Activated CD4-positive, alpha-beta memory T cell treated with anti-CD3 and anti-CD28 coated beads for 36 hours (primary cell): Measurements from ENCODE around the gene LIMA1. TPM values are rescaled to one million over a fixed set of nuclear protein-coding genes. Genes with fewer than 3 reads are reported as not detected.
A peak's percentile ranks its signal among the peaks of the same experiment; 100 is the strongest.
"Not testable (repeated sequence)": the region's sequence is repeated elsewhere in the genome, so short reads cannot be mapped to it uniquely, and the experiment has no call there.

Source experiments
- CTCF ChIA-PET: fragments of 350-600 bp; sonication (Branson Sonifier 250); formaldehyde crosslinking; loops from one replicate; lab custom pipeline; 2021; ENCODE audit warnings: antibody characterized with exemption, inconsistent platforms; lab: Charles Lee
- POLR2A ChIA-PET: fragments of 350-600 bp; sonication (Branson Sonifier 250); formaldehyde crosslinking; loops from one replicate; lab custom pipeline; 2021; ENCODE audit warnings: antibody characterized with exemption; lab: Charles Lee
- DNase-seq: peaks from one replicate; pipeline ENCODE4 v3.0.0-alpha.2; 2020
- H3K27ac Mint-ChIP-seq: one replicate; pipeline ENCODE4 v1.8.0; 2021; ENCODE audit warnings: mixed read lengths
- H3K27me3 Mint-ChIP-seq: one replicate; pipeline ENCODE4 v1.8.0; 2021; ENCODE audit warnings: mixed read lengths
- H3K36me3 Mint-ChIP-seq: one replicate; pipeline ENCODE4 v1.8.0; 2021; ENCODE audit warnings: mixed read lengths
- H3K4me1 Mint-ChIP-seq: one replicate; pipeline ENCODE4 v1.8.0; 2021; ENCODE audit warnings: low read depth, mixed read lengths
- H3K4me3 Mint-ChIP-seq: one replicate; pipeline ENCODE4 v1.8.0; 2021; ENCODE audit warnings: mild to moderate bottlenecking, mixed read lengths
- H3K9me3 Mint-ChIP-seq: one replicate; pipeline ENCODE4 v1.8.0; 2021; ENCODE audit warnings: mixed read lengths
- intact Hi-C: fragments of 100-400 bp; cut with micrococcal nuclease; formaldehyde crosslinking; loops from one replicate; pipeline ENCODE4 v1.15.1; 2023
- total RNA-seq, 2 experiments: library from RNA; stranded (reverse); gene quantifications; one replicate each; pipeline ENCODE4 v1.2.3, GENCODE V29; 2021

Gene LIMA1
- total RNA-seq, 2 experiments from 2014 or later: 115 to 117 TPM

DNA sequence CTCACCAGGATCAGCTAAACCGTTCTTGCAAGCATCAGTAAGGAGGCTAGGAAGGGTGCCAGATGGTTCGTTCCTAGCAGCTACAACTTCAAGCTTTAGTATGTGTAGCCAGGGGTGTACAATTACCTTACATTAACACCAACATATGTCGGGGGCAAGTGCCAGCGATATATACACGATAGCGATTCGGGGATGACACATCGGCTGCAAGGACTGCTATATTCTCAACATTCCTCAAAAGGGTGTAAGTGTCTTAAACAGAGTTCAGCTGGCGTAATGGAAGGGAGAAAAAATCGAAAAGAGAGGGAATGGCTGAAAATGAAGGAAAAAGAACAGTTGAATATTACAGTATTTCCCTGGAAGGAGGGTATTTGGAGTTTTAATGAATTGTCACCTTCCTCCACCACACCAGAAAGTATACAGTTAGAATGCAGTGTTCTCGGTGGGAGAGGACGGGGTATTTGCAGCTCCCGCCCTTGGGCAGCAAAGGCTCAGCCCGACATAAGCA, 545 bp downstream of the LIMA1 start:
- Mint-ChIP-seq H3K27me3 (no peaks in the 10 kb centered on the region), H3K36me3 (no peaks in the 10 kb centered on the region), H3K9me3 (no peaks in the 10 kb centered on the region), H3K27ac (no peak overlapping the region), H3K4me3 (peak overlapping the region; percentile 89), H3K4me1 (peaks cover 25% of the 10 kb centered on the region)
- ChIA-PET CTCF (interaction anchor here (2.0 to 3.3 kb wide), 2 partner anchors 171 to 337 kb away, joined by 5 to 16 read pairs; partner anchors contain the start of gene COX14), POLR2A (interaction anchor here (0.8 to 2.1 kb wide), 6 partner anchors 24 to 171 kb away, joined by 3 to 17 read pairs (median 6); partner anchors contain the start of gene COX14)
- no peak for DNase-seq
- intact Hi-C loops: loop anchor here (1.0 to 2.0 kb wide), 3 partner anchors 36 to 118 kb away; partner anchors contain the start of gene LARP4

GRCh38 chr12:50279501-50279900, 3.8 kb downstream of the LIMA1 start:
- Mint-ChIP-seq H3K36me3 (no peaks in the 10 kb centered on the region), H3K9me3 (no peaks in the 10 kb centered on the region), H3K27me3 (no peaks in the 10 kb centered on the region), H3K4me1 (peaks cover 27% of the 10 kb centered on the region), H3K4me3 (no peak overlapping the region), H3K27ac (no peak overlapping the region)
- intact Hi-C loops: no loop called here
- CTCF ChIA-PET: interaction anchor here (1.1 kb wide), 2 partner anchors 10 to 312 kb away, joined by 3 read pairs; no protein-coding TSS in a partner anchor
- no peak for DNase-seq
- POLR2A ChIA-PET: no interaction called here

DNA sequence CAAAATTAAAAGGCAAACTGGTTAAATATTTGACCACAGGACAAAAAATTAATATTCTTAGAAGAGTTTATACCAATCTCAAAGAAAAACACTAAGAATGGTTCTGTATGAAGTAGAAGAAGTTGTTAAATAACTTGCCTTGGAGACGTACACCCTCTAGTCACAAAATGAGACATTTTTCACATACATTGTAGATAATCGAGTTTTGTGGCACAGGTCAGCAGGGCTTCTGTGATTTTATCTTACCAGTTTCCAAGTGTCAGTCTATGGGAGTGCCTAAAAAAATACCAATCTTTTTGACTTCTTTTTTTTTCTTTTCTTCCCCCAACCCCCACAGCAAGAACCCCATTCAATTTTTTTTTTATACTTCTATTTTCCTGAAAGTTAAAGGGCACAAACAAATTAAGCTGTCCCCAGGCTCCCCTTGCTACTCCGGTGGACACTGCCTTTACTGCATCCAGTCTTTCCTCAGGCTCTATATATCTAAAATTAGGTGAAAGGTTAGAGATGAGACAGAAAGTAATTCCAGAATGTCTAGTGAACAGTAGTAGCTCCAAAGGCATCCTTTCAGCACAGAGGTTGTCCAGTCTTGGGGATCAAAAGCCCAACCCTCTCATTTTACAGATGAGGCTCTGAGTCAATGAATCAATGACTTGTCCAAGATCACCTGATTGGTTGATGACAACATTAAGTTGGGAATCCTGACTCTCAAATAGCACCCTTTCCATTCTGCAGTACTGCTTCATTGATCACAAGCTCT, 6.2 kb downstream of the LIMA1 start:
- POLR2A ChIA-PET: no interaction called here
- CTCF ChIA-PET: no interaction called here

GRCh38 chr12:50276068-50276467, 7.3 kb downstream of the LIMA1 start:
- DNase-seq: no peak
- no peak overlapping the region for H3K27ac Mint-ChIP-seq
- H3K27me3 Mint-ChIP-seq: no peaks in the 10 kb centered on the region
- ChIA-PET CTCF (no interaction called here), POLR2A (no interaction called here)
- no peaks in the 10 kb centered on the region for H3K9me3 Mint-ChIP-seq
- intact Hi-C loops: no loop called here
- no peak overlapping the region for H3K4me3 Mint-ChIP-seq
- H3K36me3 Mint-ChIP-seq: no peaks in the 10 kb centered on the region
- H3K4me1 Mint-ChIP-seq: peaks cover 6% of the 10 kb centered on the region

More for the DNA sequence above, 6.2 kb downstream of the LIMA1 start:
- no peak overlapping the region for H3K4me3 Mint-ChIP-seq
- intact Hi-C loops: no loop called here
- H3K36me3 Mint-ChIP-seq: no peaks in the 10 kb centered on the region
- no peaks in the 10 kb centered on the region for H3K27me3 Mint-ChIP-seq
- DNase-seq: no peak
- no peaks in the 10 kb centered on the region for H3K9me3 Mint-ChIP-seq
- no peak overlapping the region for H3K27ac Mint-ChIP-seq
- H3K4me1 Mint-ChIP-seq: peaks cover 14% of the 10 kb centered on the region

DNA sequence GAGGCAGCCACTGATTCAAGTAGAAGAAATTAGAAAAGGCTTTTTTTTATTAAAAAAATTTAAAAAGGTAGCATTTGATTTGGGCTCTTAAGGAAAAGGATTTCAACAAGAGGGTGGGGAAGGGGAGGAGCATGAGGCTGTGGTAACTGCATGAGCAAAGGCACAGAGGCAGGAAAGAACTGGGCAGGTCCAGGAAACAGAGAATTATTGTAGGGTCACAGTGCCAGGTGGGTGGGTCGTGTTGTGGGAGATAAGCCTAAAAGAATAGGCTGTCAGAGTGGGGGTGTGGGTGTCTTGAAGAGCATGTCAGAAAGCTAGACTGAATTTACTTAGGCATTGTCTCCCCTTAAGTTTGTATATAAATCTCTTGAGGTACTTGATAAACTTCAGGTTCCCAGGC, 7.8 kb downstream of the LIMA1 start:
- no peaks in the 10 kb centered on the region for H3K36me3 Mint-ChIP-seq
- ChIA-PET POLR2A (no interaction called here), CTCF (no interaction called here)
- H3K27me3 Mint-ChIP-seq: no peaks in the 10 kb centered on the region
- no peak overlapping the region for H3K27ac Mint-ChIP-seq
- H3K4me1 Mint-ChIP-seq: peaks cover 4% of the 10 kb centered on the region
- H3K9me3 Mint-ChIP-seq: no peaks in the 10 kb centered on the region
- intact Hi-C loops: no loop called here
- no peak for DNase-seq
- no peak overlapping the region for H3K4me3 Mint-ChIP-seq

GRCh38 chr12:50275127-50275526, 8.2 kb downstream of the LIMA1 start:
- intact Hi-C loops, H3K27me3 Mint-ChIP-seq, H3K4me3 Mint-ChIP-seq, H3K36me3 Mint-ChIP-seq, POLR2A ChIA-PET, H3K9me3 Mint-ChIP-seq, H3K27ac Mint-ChIP-seq, DNase-seq, H3K4me1 Mint-ChIP-seq, CTCF ChIA-PET: not testable (repeated sequence)

- intact Hi-C loops: no loop called here
- Mint-ChIP-seq H3K9me3 (no peaks in the 10 kb centered on the region), H3K27ac (no peak overlapping the region), H3K27me3 (no peaks in the 10 kb centered on the region), H3K4me1 (peaks cover 4% of the 10 kb centered on the region), H3K36me3 (no peaks in the 10 kb centered on the region), H3K4me3 (no peak overlapping the region)
- ChIA-PET POLR2A (interaction anchor here (0.7 kb wide), 1 partner anchor 123 kb away, joined by 5 read pairs; no protein-coding TSS in a partner anchor), CTCF (interaction anchor here (0.7 kb wide), 1 partner anchor 17 kb away, joined by 3 read pairs; no protein-coding TSS in a partner anchor)
- no peak for DNase-seq
Observed at GRCh38 chr12:50271724-50272247, 11.5 kb downstream of the LIMA1 start.

DNA sequence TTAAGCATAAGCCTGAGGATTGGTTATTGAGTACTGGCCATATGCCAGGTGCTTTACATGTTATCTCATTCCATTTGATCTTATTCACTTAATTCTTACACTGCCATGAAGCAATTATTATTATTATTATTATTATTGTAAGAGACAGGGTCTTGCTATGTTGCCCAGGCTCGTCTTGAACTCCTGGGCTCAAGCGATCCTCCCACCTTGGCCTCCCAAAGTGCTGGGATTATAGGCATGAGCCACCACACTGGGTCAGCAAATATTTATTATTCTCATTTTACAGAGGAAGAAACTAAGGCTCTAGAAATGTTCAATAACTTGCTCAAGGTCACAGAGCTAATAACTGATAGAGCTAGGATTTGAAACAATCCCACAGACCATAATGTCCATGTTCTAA, 14.8 kb downstream of the LIMA1 start:
- Mint-ChIP-seq H3K27me3 (no peaks in the 10 kb centered on the region), H3K4me3 (no peak overlapping the region), H3K9me3 (no peaks in the 10 kb centered on the region), H3K4me1 (no peaks in the 10 kb centered on the region), H3K36me3 (no peaks in the 10 kb centered on the region), H3K27ac (no peak overlapping the region)
- no peak for DNase-seq
- intact Hi-C loops: no loop called here
- ChIA-PET POLR2A (no interaction called here), CTCF (no interaction called here)

DNA sequence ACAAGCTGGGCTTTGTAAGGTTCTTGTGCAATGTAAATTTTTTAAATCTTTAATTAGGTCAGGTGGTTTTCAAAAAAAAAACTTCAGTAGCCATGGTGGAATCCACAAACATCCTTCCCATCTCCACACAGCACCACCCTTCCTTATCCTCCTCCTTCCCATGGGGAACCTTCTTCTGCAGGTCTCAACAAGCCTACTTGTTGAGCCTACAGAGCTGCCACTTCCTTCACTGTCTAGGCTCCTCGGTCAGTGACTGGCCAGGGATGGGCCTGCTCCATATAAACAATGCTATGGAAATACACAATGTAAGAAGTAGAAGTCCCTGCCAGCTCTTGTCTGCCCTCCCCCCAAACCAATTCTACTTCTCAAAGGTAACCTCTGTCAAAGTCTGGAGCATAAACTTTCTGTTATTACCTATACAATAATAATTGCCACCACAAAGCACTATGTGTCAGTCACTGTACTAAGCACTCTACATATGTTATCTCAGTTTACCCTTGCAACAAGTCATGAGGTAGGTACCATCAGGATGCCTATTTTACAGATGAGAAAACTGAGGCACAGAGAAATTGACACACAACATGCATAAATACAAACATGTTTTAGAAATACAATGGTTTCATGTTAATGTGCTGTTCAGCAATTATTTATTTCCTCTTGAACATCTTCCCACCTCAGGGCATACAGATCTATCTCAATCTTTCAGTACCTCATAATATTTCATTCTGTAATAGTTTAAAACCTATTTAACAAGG, 17.4 kb downstream of the LIMA1 start:
- Mint-ChIP-seq H3K36me3 (no peaks in the 10 kb centered on the region), H3K4me3 (no peak overlapping the region), H3K9me3 (no peaks in the 10 kb centered on the region), H3K4me1 (no peaks in the 10 kb centered on the region), H3K27me3 (no peaks in the 10 kb centered on the region), H3K27ac (no peak overlapping the region)
- intact Hi-C loops: no loop called here
- ChIA-PET CTCF (no interaction called here), POLR2A (no interaction called here)
- no peak for DNase-seq

DNA sequence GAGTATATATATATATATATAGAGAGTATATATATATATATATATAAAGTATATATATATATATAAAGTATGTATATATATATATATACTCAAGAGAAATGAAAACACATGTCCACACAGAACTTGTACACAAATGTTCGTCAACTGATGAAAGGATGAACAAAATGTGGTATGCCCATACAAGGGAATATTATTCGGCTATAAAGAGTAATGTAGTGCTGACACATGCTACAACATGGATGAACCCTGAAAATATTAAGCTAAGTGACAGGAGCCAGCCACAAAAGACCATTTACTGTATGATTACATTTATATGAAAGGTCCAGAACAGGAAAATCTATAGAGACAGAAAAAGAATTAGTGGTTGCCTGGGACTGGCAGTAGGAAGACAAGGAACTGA, 19.5 kb downstream of the LIMA1 start:
- Mint-ChIP-seq H3K36me3 (no peaks in the 10 kb centered on the region), H3K27me3 (no peaks in the 10 kb centered on the region), H3K4me1 (no peaks in the 10 kb centered on the region), H3K9me3 (no peaks in the 10 kb centered on the region), H3K4me3 (no peak overlapping the region), H3K27ac (no peak overlapping the region)
- ChIA-PET POLR2A (no interaction called here), CTCF (no interaction called here)
- no peak for DNase-seq
- intact Hi-C loops: no loop called here

GRCh38 chr12:50261654-50262053, 21.7 kb downstream of the LIMA1 start:
- Mint-ChIP-seq H3K4me1 (no peaks in the 10 kb centered on the region), H3K27me3 (no peaks in the 10 kb centered on the region), H3K9me3 (no peaks in the 10 kb centered on the region), H3K27ac (no peak overlapping the region), H3K4me3 (no peak overlapping the region), H3K36me3 (no peaks in the 10 kb centered on the region)
- no peak for DNase-seq
- ChIA-PET CTCF (no interaction called here), POLR2A (no interaction called here)
- intact Hi-C loops: no loop called here

DNA sequence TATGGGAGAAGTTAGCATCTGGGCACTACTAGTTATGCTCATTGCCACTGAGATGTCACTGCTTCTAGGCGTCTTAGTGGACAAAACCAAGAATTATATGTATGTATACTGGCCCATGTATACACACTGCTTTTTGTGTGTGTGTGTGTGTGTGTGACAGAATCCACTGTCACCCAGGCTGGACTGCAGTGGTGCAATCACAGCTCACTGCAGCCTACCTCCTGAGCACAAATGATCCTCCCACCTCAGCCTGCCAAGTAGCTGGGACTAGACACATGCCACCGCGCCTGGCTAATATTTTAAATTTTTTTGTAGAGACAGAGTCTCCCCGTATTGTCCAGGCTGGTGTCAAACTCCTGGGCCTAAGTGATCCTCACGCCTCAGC, 25.2 kb downstream of the LIMA1 start:
- H3K36me3 Mint-ChIP-seq: no peaks in the 10 kb centered on the region
- H3K9me3 Mint-ChIP-seq: no peaks in the 10 kb centered on the region
- ChIA-PET CTCF (no interaction called here), POLR2A (no interaction called here)
- peaks cover 21% of the 10 kb centered on the region for H3K4me1 Mint-ChIP-seq
- H3K4me3 Mint-ChIP-seq: no peak overlapping the region
- intact Hi-C loops: no loop called here
- no peak for DNase-seq
- no peak overlapping the region for H3K27ac Mint-ChIP-seq
- H3K27me3 Mint-ChIP-seq: no peaks in the 10 kb centered on the region
